ENCODE data around the gene PIGC. TPM values are rescaled to one million over a fixed set of nuclear protein-coding genes. Genes with fewer than 3 reads are reported as not detected.

The PIGC gene
- total RNA-seq, 1 donor from 2014 or later: 11.5 TPM

DNA sequence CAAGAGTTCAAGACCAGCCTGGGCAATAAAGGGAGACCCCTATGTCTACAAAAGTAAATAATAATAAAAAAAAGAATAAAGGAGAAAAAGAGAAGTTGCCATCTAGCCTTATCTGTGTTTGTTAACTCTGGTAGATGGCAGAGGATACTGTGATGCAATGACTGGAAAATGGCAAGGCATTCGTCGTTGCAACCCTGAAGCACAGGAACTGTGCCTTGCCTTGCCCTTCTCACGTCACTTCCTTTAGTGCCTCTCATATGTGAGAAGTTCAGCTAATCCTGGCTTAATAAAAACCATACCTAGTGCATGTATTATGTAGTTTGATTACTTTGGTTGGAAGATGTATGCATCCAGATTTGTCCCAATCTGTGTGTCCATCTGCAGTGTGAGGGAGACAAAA is 25.8 kb upstream of the PIGC start:
- no peak for DNase-seq (ENCODE audit: low spot score)
- intact Hi-C loops (cut with DNase I): no loop called here

DNA sequence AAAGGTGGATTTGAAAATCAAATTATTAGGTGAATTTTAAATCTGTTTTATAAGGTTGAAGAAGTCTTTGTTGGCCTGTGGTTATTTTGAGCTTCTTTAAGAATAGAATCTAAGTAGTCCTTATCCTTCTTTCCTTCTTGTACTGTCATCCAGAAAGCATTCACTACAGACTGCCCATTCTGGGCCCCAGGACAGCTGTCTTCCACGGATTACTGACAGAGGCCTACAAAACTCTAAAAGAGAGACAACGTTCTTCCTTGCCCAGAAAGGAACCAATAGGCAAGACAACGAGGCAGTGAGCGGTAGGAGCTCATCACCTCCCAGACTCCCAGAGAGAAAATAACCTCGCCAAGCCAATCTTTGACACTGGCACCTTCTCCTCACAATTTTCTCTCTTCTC is 24.4 kb upstream of the PIGC start:
- intact Hi-C loops (cut with DNase I): no loop called here
- no peak for DNase-seq (ENCODE audit: low spot score)

DNA sequence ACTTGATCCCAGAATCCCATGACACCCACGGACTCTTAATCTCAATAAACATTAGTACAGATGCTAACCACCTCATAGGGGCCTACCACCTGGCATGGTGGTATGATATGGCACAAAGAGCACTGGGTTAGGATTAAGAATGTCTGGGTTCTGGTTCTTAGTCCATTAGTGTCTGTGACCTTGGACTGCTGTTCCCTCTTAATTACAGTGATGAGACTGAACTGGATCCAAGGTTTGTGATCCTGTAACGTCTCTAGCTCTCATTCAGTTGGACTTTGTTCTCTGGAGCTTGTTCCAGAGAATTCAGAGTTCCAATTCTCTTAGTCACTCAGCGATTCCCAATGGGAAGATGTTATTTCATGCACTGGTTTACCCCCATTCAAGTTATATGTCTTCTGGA is 23.6 kb upstream of the PIGC start:
- intact Hi-C loops (cut with DNase I): no loop called here
- DNase-seq (ENCODE audit: low spot score): no peak

DNA sequence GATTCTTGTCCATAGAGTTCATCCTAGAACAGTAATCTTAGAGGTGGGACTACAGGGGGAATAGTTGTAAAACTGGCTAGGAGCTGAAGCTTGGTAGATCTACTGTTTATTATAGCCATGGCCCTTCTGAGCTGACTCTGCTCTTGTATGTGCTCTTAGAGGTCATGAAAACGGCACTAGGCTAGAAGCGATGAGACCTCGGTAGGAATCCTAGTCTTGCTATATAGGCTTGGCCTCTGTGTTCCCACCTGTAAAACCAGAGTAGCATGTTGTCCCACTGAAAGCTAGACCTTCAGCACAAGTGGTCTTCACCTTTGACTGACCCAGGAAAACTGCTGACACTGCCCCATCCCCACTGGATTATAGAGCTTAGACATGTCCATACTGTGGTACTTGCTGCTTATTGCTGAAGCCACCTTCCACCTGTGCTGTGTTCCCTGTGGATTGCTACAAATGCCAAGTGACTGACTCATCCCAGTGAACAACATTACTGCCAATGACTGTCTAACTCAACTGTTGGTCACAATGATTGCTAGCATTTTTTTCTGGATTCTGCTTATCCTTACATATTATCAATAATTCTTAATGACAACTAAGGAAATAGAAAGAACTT is 23.0 kb upstream of the PIGC start:
- intact Hi-C loops (cut with DNase I): no loop called here
- DNase-seq (ENCODE audit: low spot score): no peak

DNA sequence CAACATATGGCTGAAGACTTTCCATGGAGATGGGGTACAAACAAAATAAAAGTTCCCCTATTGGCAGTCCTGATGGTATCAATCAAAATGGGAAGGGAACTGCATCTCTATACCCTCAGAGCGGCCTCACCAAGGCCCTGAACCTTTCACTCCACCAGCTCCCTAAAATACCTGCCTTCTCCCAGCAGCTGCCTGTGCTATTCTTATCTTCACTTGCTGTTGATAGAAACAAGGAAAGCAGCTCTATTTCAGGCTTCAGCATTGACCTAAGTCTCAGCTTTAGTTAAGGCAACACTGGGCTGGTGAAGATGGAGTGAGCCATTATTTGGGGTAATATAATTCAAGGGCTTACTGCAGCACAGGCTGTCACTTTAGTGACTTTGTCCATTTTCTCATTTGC is 21.7 kb upstream of the PIGC start:
- intact Hi-C loops (cut with DNase I): no loop called here
- DNase-seq (ENCODE audit: low spot score): no peak

DNA sequence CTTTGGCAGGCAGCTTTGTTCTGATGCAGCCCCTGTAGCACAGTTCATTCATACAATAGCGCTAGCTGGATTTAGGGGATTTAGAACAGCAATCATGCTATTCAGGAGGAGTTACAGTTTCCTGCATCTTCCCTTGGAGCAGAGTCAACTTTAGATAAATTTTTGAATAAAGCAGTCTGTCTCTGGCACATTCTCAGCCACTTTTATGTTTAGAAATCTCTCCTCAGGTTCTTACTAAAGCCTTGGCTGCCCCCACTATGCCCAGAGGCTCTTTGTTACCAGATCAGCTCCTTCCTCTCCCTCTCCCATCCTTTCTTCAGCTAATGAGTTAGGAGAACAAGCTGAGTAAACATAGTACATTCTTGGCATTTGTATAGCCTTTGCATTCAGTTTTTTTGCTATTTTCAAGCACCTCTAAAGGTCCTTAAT is 17.0 kb upstream of the PIGC start:
- no peak for DNase-seq (ENCODE audit: low spot score)
- intact Hi-C loops (cut with DNase I): no loop called here

DNA sequence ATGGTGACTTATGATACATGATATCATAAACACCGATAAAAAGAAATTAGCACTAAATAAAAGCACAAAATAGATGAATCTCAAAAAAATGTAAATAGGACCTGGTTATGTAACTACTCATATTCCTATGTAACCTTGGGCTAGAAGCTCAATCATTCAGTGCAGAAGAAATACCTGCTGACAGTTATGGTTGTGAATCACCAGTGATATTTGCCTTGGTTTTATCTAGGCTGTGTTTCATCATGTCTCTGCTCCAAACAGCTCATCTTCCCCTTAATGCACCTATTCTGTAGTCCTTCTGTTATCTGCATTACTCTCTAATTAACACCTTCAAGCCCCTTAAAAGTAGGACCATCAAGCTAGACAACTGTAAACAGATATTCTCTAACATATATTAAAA is 16.3 kb upstream of the PIGC start:
- intact Hi-C loops (cut with DNase I): no loop called here
- no peak for DNase-seq (ENCODE audit: low spot score)

DNA sequence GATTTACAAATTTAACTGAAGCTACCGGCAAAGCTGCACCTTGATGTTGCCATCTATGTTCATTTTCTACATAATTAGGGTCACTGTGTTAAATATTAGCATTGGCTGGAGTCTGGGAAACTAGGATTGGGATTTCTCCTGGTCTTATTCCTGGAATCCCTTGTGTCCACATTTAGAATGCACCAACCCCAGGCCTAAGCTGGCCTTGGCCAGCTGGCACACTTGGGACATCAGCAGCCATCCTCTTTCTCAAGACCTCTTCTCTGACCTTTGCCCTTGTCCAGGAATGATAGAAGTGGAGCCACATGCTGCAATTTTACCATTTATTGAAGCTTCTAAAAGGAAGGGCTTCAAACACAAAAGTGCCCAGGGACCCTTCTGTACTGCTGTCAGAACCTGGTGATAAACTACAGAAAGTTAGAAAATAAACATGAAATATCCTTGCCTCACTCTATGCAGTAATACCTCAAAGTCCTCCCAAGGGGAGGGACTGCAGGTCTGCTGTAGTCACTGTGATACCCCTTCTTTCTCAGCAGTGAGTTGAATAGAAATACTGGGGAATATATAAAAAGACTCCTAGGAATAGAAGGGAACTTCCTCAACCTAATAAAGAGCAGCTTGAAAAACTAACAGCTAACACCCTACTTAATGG is 13.7 kb upstream of the PIGC start:
- intact Hi-C loops (cut with DNase I): no loop called here
- no peak for DNase-seq (ENCODE audit: low spot score)

DNA sequence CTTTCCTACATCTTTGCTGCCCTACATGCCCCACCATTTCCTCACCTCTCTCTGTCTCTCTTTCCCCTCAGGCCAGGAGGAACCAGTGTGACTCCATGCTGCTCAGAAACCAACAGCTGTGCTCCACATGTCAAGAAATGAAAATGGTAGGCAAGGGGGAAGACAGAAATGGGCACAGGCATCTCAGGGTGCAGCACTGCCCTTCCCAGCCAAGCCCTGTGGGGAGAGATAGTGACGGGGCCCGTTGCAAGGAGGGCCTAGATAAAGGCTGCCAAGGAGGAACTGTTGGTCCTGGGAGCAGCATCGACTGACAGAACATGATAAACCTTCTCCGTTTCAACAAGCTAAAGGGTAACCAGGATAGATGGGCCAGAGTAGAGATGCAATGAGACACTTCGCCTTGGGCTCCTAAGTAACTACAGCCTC is 12.5 kb upstream of the PIGC start:
- DNase-seq (ENCODE audit: low spot score): no peak
- intact Hi-C loops (cut with DNase I): no loop called here

DNA sequence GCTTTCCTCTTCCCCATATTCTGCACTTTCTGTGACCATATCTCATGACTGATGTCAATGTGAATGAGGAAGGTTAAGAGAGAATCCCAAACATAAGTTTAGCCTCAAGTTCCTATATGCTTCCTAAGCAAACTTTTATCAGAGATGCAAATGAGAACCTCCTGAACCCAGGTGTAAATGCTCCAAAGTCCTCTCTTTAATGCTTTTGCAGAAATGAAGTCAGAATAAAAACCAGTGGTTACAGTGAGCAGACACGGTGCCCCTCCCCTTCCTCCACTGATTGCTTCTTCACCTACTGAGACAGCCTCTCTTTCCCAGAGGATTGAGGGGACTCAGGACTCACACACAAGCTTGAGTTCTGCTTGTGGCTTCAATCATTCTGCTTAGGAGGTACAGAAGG is 11.6 kb upstream of the PIGC start:
- intact Hi-C loops (cut with DNase I): no loop called here
- no peak for DNase-seq (ENCODE audit: low spot score)

DNA sequence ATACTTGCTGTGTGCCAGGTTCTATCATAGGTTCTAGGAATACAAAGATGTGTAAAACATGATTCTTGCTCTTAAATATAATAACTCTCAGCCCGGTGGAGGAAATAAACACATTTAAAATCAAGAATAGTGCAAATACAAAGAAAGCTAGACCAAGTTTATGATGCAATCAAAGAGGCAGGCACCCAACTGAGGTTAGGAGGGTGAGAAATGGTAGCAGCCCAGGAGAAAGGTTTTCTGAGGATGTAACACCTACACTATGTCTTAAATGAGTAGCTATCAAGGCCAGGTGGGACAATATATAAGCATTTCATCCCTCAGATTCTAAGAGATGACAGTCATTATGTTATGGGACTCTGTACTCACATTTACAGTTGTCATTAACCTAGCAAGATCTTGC is 9.7 kb upstream of the PIGC start:
- intact Hi-C loops (cut with DNase I): no loop called here

DNA sequence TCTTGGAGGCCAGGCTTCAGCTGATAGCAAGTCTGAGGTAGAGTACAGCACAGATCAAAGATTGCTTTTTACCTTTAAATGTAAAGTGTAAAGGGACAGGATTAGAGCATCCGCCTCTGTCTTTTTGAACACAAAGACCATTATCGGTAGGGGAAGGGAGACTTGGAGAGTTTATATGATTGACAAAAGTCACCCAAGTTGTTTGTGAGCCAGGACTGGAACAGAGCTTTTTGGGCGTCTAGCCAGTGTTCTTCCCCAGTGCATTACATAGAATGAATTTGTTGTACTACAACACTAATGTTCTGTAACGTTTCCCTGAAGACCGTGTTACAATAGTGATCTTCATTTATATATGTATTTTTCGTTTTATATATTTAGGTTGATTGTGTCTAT is 9.3 kb upstream of the PIGC start:
- intact Hi-C loops (cut with DNase I): no loop called here
- DNase-seq (ENCODE audit: low spot score): no peak

More for the DNA sequence above, 9.7 kb upstream of the PIGC start:
- no peak for DNase-seq (ENCODE audit: low spot score)

DNA sequence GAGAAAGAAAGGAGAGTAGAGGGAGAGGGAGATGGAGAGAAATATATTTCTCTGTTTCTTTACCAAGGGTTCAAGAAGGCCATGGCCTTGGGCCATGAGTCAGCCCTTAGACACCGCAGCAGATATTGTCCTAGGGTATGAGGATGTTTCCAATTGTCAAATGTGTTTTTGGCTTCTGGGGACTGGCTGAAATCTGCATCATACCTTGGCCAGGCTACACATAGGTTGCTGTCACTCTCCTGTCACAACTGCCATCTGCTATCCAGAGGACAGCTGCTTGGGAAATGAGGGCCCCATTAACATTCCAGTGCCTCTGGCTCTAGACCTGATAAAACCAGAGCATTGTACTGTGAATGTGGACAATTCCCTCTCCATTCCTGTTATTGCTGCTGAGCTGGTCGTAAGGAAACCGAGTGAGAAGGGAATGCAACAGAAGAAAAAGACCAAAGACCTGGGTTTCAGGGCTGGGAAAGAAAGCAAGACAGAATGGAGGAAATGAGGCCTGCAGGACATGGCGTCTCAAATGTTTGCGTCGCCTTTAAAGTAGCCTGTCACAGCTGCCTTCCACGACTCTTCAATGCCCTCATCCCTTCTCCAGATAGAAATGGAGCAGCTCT is 8.8 kb upstream of the PIGC start:
- intact Hi-C loops (cut with DNase I): no loop called here
- no peak for DNase-seq (ENCODE audit: low spot score)

DNA sequence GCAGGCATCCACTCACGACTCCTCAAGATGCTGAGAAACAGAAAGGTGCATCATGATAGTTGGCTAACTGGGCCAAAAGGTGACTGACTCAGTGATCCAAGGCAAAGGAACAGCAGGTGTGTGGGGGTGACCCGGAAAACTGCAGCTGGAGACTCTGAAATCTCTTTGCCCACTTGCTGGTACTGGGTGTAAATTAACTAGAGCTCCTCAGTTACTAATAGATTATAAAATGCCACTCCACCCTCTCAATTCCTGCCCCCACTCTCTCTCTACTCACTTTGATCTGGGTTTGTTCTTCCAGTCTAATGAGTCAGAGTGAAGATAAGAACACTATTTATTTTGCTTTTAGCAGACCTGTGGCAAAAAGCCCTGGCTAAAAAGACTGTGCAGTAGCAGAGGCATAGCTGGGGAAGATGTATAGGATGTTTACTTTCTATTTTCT is 7.2 kb upstream of the PIGC start:
- intact Hi-C loops (cut with DNase I): loop anchor here (2.0 kb wide), 1 partner anchor 268 kb away; no protein-coding TSS in a partner anchor
- no peak for DNase-seq (ENCODE audit: low spot score)

DNA sequence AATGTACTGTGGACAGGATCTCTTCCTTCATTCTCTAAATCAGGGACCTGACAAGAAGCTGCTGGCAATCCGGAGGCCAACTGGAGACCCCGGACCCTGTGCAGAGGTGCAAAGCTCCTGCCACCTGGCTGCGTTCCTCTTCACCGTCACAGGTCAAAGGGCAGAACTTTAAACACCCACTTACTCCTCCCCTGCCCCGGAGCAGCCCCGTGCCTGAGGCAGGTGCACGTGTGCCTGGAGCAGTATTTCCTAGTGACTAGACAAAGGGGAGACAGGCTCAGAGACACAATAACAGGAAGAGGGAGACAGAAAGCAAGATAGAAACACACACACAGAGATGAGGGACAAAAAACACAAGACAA is 6.6 kb upstream of the PIGC start:
- no peak for DNase-seq (ENCODE audit: low spot score)
- intact Hi-C loops (cut with DNase I): loop anchor here (2.0 kb wide), 1 partner anchor 268 kb away; no protein-coding TSS in a partner anchor

DNA sequence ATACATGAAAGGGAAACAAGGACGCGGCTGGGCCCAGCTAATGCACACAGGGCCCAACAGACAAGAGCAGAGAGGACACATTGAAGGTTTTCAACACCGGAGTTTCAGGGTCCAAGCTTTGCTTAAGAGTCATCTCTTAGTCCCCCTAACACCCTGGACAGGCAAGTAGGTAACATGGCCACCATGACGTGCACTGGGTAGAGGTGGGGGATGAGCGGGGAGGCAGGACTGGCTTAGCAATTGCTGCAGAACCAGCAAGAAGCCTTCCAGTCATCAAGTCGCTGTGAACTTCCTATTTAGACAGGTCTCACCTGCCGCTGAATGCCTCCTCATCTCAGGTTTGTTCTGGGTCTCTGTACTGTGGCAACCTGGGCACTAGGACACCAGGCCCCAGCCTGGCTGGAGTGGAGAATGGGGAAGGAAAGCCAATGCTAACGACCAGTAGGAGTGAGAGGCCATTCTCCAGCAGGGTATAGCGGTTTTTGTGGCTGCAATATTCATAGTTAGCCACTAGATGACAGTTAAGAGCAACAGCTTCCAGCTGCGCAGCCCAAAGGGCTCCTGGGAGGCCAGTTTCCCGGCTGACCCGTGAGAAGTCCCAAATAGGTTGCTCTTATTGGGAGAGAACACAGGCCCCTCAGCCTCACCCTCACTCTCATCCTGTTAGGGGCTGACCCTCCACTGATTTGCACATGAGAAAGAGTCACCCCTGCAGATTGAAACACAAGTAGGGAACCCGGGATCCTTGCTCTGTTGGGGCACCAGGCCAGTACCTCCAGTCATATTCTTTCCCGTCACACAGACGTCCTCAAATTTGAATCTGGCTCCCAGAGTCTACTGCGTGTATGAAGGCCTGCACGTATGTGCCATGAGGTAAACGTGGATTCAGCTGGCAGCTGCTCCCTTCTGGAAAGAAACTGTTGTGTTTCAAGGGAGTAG is 6.0 kb upstream of the PIGC start:
- intact Hi-C loops (cut with DNase I): loop anchor here (2.0 to 10.0 kb wide), 2 partner anchors 269 to 445 kb away; no protein-coding TSS in a partner anchor
- peak; percentile 80 for DNase-seq (ENCODE audit: low spot score)

DNA sequence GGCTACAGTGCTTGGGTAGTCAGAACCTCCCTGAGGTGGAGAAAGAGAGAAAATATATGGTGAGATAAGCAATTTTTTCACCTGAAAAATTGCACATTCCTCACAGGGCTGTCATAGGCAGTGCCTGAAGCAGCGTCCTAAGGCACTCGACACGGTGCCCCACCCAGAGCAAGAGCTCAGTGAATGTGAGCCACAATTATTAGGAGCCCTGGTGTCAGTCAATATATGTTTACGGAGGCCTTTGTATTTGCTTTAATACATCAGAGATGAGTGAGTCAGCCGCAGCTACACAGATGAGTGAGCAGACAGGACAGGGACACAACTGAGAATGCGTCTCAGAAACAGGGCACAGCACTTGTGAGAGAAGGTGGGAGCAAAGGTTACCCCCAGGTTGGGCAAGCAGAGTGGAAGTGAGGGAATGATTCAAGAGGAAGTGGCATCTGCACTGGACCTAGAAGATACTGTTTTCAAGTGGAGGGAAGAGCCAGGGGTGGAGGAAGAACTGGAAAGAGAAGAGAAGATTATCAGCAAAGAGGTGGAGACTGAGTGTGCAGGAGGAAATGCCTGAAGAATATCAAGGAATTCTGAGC is 5.2 kb upstream of the PIGC start:
- DNase-seq (ENCODE audit: low spot score): no peak
- intact Hi-C loops (cut with DNase I): loop anchor here (10.0 kb wide), 1 partner anchor 444 kb away; no protein-coding TSS in a partner anchor

DNA sequence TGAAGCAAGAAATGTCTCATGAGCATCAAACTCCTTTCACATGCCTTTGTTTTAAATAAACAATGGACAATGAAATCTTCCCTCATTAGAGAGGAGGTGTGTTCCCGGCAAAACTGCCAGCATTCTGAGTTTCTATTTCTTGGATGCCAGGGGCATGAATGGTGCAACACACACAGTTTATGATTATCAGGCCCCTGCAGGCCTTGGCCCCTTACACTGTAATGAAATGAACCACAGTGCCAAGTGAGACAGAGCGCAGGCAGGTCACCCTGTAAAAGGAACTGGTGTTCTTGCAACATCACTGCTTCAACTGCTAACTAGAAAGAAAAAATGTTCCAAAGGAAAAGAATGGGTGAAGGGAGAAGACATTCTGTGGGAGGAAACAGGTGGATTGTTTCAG is 3.8 kb upstream of the PIGC start:
- intact Hi-C loops (cut with DNase I): loop anchor here (10.0 kb wide), 1 partner anchor 443 kb away; no protein-coding TSS in a partner anchor
- no peak for DNase-seq (ENCODE audit: low spot score)

DNA sequence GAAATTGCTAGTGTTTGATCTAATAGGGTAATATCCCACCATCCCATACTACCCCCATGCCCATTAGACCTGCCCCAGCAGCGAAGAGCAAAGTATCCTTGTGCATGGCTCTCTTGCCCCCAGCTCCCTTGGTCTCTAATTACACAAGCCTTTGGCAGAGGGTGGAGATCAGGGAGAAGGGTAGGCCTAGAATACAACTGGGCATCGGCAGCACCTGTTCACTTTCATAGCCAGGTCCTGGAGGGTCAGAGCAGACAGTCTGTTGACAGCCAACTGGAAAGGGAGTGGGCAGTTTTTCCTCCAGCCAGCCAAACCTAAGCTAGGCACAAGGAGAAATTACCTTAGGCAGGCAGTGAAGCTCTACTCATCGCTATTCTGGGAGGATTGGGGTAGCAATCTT is 2.7 kb upstream of the PIGC start:
- no peak for DNase-seq (ENCODE audit: low spot score)
- intact Hi-C loops (cut with DNase I): loop anchor here (10.0 kb wide), 1 partner anchor 442 kb away; no protein-coding TSS in a partner anchor
